ENCODE results near the gene MRGPRX3. TPM values are rescaled to one million over a fixed set of nuclear protein-coding genes. Genes with fewer than 3 reads are reported as not detected.

MRGPRX3 gene
- total RNA-seq, 1 donor from 2014 or later = not detected

DNA sequence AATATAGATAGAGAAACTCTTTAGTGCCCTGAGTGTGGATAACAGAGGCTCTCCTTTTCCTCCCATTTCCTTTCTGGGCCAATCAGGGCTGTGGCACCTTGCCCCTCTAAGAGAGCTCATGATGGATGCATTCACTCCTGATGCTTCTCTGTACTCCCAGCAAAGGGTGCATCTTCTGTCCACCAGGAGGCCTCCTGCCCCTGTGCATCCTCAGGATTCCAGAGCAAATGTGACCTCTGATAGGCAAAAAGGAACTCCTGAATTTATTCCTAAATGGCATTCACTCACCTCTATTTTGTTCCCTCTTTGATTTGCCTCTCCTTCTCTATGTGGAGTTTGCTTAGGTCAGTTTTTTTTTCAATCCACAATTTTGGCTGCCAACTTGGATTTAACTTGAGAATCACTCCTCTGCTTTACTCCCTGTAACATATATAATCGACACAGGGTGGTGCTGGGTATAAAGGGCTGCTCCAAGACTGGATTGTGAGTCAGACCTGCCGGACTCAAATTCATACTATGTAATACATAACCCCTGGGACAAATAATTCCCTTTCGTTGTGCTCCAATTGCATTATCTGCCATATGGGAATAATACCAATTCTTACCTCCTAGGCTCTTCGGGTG lies 39.1 kb downstream of the MRGPRX3 start:
- peak; percentile 27 for DNase-seq

DNA sequence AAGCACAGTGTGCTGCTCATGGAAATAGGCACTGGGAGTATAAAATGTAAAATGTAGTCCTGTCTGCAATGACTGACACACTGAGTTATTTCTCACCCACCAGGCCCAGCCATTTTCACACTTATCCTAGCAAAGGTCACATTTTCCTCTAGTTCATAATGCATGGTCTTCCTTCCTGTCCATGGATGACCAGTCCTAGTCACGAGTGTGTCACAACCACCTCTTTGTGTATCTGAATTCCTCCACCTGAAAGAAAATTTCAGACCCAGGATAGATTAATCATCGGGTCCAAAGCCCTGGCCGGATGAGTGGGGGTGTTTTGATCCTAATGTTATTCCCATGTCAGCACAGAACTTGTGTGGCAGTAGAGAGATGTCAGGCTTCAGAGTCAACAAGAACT lies 40.3 kb downstream of the MRGPRX3 start, which contains the start of gene MRGPRX4:
MRGPRX4 (plus strand) TSS at position 172 of the 400 bp plus-strand sequence. CDS start 420 bp downstream, outside the sequence.
- DNase-seq = no peak

DNA sequence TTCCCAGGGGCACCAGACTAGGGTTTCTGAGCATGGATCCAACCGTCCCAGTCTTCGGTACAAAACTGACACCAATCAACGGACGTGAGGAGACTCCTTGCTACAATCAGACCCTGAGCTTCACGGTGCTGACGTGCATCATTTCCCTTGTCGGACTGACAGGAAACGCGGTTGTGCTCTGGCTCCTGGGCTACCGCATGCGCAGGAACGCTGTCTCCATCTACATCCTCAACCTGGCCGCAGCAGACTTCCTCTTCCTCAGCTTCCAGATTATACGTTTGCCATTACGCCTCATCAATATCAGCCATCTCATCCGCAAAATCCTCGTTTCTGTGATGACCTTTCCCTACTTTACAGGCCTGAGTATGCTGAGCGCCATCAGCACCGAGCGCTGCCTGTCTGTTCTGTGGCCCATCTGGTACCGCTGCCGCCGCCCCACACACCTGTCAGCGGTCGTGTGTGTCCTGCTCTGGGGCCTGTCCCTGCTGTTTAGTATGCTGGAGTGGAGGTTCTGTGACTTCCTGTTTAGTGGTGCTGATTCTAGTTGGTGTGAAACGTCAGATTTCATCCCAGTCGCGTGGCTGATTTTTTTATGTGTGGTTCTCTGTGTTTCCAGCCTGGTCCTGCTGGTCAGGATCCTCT lies 41.0 kb downstream of the MRGPRX3 start:
- DNase-seq = no peak

Other genes starting within 250 kb of the MRGPRX3 start
- 17.0 and 18.4 TPM in 2 replicates for gene SERGEF, start 119.5 kb upstream of the MRGPRX3 start, total RNA-seq
- under 0.01 TPM in 1 of 2 replicates, not detected in the other for gene TPH1, start 86.3 kb upstream of the MRGPRX3 start, total RNA-seq
- gene SAAL1, start 26.5 kb upstream of the MRGPRX3 start, total RNA-seq = 18.0 and 24.7 TPM in 2 replicates
- 0.19 and 0.51 TPM in 2 replicates for gene MRGPRX4, start 40.3 kb downstream of the MRGPRX3 start, total RNA-seq
- not detected in 2 replicates for gene SAA4, start 104.2 kb downstream of the MRGPRX3 start, total RNA-seq
- gene SAA2, start 116.1 kb downstream of the MRGPRX3 start, total RNA-seq = 0.70 and 2.0 TPM in 2 replicates
- gene SAA1, start 133.7 kb downstream of the MRGPRX3 start, total RNA-seq = 0.98 and 3.1 TPM in 2 replicates
- gene HPS5, start 189.6 kb downstream of the MRGPRX3 start, total RNA-seq = 26.0 and 38.8 TPM in 2 replicates
- gene GTF2H1, start 190.0 kb downstream of the MRGPRX3 start, total RNA-seq = 66.9 and 77.4 TPM in 2 replicates